DND-41 (cell line): ENCODE results near the gene CKAP5.

Source experiments
- CTCF ChIP-seq: IDR thresholded peaks from 2 replicates; pipeline ENCODE4 v1.5.1; 2012; ENCODE audit warnings: borderline replicate concordance, low read length, moderate library complexity, mild to moderate bottlenecking; ENCODE audit not compliant: poor library complexity, severe bottlenecking; ENCODE audit errors: extremely low read depth
- EZH2 ChIP-seq: IDR thresholded peaks from 3 replicates; pipeline ENCODE4 v1.6.1; 2012; ENCODE audit warnings: borderline replicate concordance, low read depth, mild to moderate bottlenecking, moderate library complexity, low read length, inconsistent platforms; ENCODE audit not compliant: severe bottlenecking

- TF ChIP-seq EZH2 (no peak), CTCF (no peak)
Measured at GRCh38 chr11:46856605-46857343, 10.7 kb upstream of the CKAP5 start.
